NCI-H2107 treated with DMSO at 0.1 percent for 48 hours (cell line): ENCODE data around the gene ST3GAL5.

Experiments used
- DNase-seq: peaks from one replicate; lab custom pipeline; 2025; ENCODE audit not compliant: unreplicated experiment; lab: John Stamatoyannopoulos, UW

ST3GAL5 gene

DNA sequence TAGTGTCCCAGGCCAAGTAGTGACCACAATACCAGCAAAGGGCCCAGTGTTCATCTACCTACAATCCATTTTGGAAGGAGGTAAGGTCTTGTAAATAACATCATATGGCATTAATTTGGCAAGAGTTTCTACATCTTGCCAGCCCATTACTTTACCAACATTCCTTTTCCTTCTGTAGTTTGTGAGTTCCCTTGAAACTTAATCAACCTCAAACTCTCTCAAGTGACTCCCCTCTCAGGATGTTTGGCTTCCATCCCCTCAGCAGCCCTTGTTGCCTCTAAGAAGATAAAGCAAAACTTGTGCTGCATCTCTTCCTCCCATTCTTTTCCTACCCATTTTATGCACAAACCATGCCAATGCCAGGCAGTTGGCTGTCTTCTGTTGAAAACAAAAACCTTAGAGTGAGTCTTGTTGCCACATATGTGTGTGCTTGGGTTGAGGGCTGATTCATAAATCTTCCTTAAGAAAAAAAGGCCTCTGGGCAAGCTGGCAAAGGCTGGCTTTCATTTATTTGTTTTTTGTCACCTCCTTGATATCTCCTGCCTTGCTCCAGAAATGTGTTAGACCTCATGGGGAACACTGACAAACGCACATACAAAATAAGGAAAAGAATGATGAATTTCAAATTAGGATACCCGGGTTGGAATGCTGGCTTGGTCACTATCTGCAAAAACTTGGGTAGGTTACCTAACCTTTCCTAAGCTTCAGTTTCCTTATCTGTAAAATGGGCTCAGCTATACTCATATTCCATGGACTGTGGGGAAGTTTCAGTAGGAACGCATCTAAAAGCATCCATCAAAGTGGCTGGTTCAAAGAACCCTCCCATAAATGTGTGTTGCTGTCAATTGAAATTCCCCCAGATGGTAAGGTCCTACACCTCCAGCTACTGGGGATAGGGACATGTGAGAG, 29.4 kb upstream of the ST3GAL5 start:
- DNase-seq = no peak

GRCh38 chr2:85915606-85916303, 27.0 kb upstream of the ST3GAL5 start:
- DNase-seq = no peak

- DNase-seq = no peak
These were observed 26.1 kb upstream of the ST3GAL5 start for GRCh38 chr2:85914922-85915321.

- DNase-seq = no peak
These were observed 25.4 kb upstream of the ST3GAL5 start for GRCh38 chr2:85913884-85914881.

GRCh38 chr2:85911814-85912692, 23.3 kb upstream of the ST3GAL5 start:
- no peak for DNase-seq

- DNase-seq = no peak
These were observed 22.3 kb upstream of the ST3GAL5 start for GRCh38 chr2:85911097-85911496.

DNA sequence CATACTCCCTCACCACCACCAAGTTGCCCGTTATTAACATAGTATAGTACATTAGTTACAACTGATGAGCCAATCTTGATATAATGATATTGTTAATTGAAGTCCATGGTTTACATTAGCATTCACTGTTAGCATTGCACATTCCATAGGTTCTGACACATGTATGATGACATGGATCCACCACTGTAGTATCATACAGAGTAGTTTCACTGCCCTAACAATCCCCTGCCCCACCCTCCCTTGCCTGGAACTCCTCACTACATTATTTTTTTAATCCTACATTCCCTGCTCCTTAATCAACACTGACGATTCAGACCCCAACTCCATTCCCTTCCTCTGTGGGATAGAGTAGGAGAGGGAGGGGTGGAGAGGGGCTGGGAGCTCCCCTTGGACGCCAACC, 20.2 kb upstream of the ST3GAL5 start:
- no peak for DNase-seq

DNA sequence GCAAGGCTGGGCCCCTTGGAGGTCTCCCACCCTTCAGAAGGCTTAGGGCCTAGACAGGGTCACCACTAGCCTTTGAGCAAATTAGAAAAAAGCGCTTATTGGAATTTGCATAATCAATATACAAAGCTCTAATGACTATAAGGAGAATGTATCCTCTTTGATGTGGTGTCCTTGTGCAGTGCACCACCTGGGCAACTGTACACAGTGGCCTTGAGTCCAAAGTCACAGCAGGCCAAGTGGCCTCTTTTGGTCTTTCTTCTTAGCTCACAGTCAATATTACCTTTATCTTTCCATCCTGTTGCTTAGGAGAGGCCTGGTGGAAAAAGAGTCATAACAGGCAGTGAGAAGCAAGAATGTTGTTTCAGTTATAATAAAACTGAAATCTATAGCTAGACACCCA, 19.7 kb upstream of the ST3GAL5 start:
- no peak for DNase-seq

- DNase-seq = no peak
These were observed 18.9 kb upstream of the ST3GAL5 start for GRCh38 chr2:85907671-85908157.

- no peak for DNase-seq
These were observed 18.0 kb upstream of the ST3GAL5 start for GRCh38 chr2:85906748-85907147.

- DNase-seq = no peak
These were observed 17.1 kb upstream of the ST3GAL5 start for GRCh38 chr2:85905891-85906290.

DNA sequence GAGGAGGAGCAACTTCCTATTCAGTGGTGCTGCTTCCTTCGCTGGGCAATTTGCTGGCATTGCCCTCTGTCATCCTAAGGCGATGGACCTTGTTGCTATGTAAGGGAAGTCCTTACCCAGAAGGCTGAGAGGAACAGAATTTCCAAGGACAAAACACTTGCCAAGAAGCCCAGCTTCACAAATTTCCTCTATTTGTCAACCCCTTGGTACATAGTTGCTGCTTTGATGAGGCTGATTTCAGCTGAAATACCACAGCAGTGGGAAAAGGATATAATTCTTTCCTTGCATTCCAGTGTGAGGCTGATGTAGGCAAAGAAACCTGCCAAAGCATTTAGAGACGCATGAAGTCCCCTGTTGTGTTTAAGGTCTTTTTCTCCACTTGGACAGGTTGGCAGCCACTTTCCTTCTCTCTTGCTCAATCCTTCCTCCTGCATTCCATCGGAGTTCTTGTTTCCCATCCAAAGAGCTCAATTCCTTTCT, 16.4 kb upstream of the ST3GAL5 start:
- no peak for DNase-seq

- no peak for DNase-seq
These were observed 15.1 kb upstream of the ST3GAL5 start for GRCh38 chr2:85903849-85904248.

DNA sequence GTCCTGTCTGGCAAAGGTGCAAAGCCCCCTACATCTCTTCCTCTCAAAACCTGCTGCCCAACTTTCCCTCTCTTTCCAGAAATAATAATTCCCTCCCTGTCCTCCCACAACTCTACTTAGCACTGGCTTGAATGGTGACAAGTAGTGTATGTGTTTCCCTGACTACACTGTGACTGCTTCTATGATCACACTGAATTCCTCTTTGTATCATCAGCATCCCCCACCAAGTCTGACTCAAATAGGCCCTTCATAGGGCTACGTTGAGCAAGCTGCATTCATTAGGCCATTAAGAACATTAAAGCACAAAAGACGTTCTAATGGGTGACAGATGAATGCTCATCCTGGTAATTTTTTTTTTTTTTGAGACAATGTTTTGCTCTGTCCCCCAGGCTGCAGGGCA, 13.7 kb upstream of the ST3GAL5 start:
- no peak for DNase-seq

GRCh38 chr2:85901155-85901554, 12.4 kb upstream of the ST3GAL5 start:
- DNase-seq = no peak

DNA sequence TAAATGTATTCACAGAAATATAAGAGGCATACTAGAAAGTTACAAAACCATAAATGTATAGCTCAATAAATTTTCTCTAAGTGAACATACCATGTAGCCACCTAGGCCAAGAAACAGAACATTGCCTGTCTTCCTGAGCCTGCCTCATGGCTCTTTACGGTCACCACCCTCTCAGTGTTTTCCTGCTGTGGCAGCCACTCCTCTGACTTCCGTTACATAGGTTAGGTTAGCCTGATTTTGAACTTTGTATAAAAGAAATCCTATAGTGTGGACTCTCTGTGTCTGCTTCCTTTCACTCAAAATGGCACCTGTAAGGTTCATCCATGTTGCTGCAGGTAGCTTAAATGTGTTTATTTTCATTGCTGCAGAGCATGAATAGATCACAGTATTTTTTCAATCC, 11.6 kb upstream of the ST3GAL5 start:
- no peak for DNase-seq

- no peak for DNase-seq
These were observed 11.1 kb upstream of the ST3GAL5 start for GRCh38 chr2:85899849-85900248.

GRCh38 chr2:85899284-85899683, 10.5 kb upstream of the ST3GAL5 start:
- no peak for DNase-seq

- DNase-seq = no peak
These were observed 10.1 kb upstream of the ST3GAL5 start for GRCh38 chr2:85898881-85899280.
